HEK293 (cell line): ENCODE data around the gene S100A11.

Experiments
- CTCF ChIA-PET: fragments of 350-600 bp; formaldehyde crosslinking; extraction: SDS; loops from one replicate; lab custom pipeline; 2021; ENCODE audit warnings: antibody characterized with exemption; lab: Yijun Ruan, JAX
- POLR2A ChIA-PET: fragments of 300-600 bp; formaldehyde crosslinking; extraction: SDS; loops from one replicate; lab custom pipeline; 2020; ENCODE audit warnings: antibody characterized with exemption, inconsistent platforms; lab: Yijun Ruan, JAX
- H3K27ac ChIP-seq: fragments of 200-500 bp; sonication (Bioruptor generic); 2 replicates; pipeline ENCODE4 v1.5.1; 2014; ENCODE audit warnings: low read depth, low read length, control low read depth, inconsistent platforms; ENCODE audit errors: extremely low read depth
- H3K36me3 ChIP-seq, 2 experiments: fragments of 200-500 bp in 1 of 2; sonication (Bioruptor generic) in 1 of 2; 1 replicate in 1 of 2; 2 replicates in 1 of 2; pipeline ENCODE4 v1.5.1; 2014 to 2017; ENCODE audit warnings: inconsistent platforms in 2 of 2, low read length in 2 of 2; ENCODE audit not compliant: control insufficient read depth in 2 of 2, insufficient read depth in 1 of 2
- H3K4me1 ChIP-seq: fragments of 200-500 bp; sonication (Bioruptor generic); 2 replicates; pipeline ENCODE4 v1.5.1; 2014; ENCODE audit warnings: mild to moderate bottlenecking, low read length, inconsistent platforms; ENCODE audit not compliant: control insufficient read depth, insufficient read depth
- H3K4me3 ChIP-seq: 2 replicates; pipeline ENCODE4 v1.5.1; 2011; ENCODE audit warnings: low read depth, mild to moderate bottlenecking, control low read depth, low read length, moderate library complexity
- H3K9me3 ChIP-seq: fragments of 200-500 bp; sonication (Bioruptor generic); 2 replicates; pipeline ENCODE4 v1.5.1; 2014; ENCODE audit warnings: low read depth, low read length, inconsistent platforms; ENCODE audit not compliant: control insufficient read depth, insufficient read depth
- MEIS1 ChIP-seq: sonication (generic); formaldehyde crosslinking; IDR thresholded peaks from 2 replicates; pipeline ENCODE4 v1.8.1; 2022; ENCODE audit warnings: missing genetic modification reagents, mild to moderate bottlenecking, borderline replicate concordance
- OSR2 ChIP-seq: fragments of 450-650 bp; formaldehyde crosslinking; IDR thresholded peaks from 2 replicates; pipeline ENCODE4 v1.5.1; 2016; ENCODE audit warnings: missing biosample characterization, missing genetic modification characterization
- PRDM2 ChIP-seq: fragments of 450-650 bp; formaldehyde crosslinking; IDR thresholded peaks from 2 replicates; pipeline ENCODE4 v1.5.1; 2016; ENCODE audit warnings: missing biosample characterization, missing genetic modification characterization, borderline replicate concordance
- TCF7L2 ChIP-seq: IDR thresholded peaks from 2 replicates; pipeline ENCODE4 v1.6.1; 2011; ENCODE audit warnings: low read depth, mild to moderate bottlenecking, inconsistent platforms, low read length, moderate library complexity, borderline replicate concordance
- ZBTB26 ChIP-seq: fragments of 450-650 bp; formaldehyde crosslinking; optimal IDR thresholded peaks from 2 replicates; pipeline ENCODE3; 2016; ENCODE audit warnings: missing biosample characterization, mild to moderate bottlenecking, missing genetic modification characterization
- ZNF132 ChIP-seq: fragments of 450-650 bp; formaldehyde crosslinking; IDR thresholded peaks from 2 replicates; pipeline ENCODE4 v1.5.1; 2017; ENCODE audit warnings: missing biosample characterization, missing genetic modification characterization, borderline replicate concordance
- ZNF133 ChIP-seq: fragments of 450-650 bp; formaldehyde crosslinking; IDR thresholded peaks from 2 replicates; pipeline ENCODE4 v1.5.1; 2016; ENCODE audit warnings: missing biosample characterization, missing genetic modification characterization
- ZNF138 ChIP-seq: fragments of 450-650 bp; formaldehyde crosslinking; IDR thresholded peaks from 2 replicates; pipeline ENCODE4 v1.5.1; 2016; ENCODE audit warnings: missing biosample characterization, missing genetic modification characterization, borderline replicate concordance
- ZNF148 ChIP-seq: fragments of 450-650 bp; formaldehyde crosslinking; IDR thresholded peaks from 2 replicates; pipeline ENCODE4 v1.5.0; 2017; ENCODE audit warnings: missing biosample characterization, missing genetic modification characterization, borderline replicate concordance
- ZNF174 ChIP-seq: fragments of 450-650 bp; formaldehyde crosslinking; IDR thresholded peaks from 2 replicates; pipeline ENCODE4 v1.5.0; 2017; ENCODE audit warnings: missing biosample characterization, mild to moderate bottlenecking, missing genetic modification characterization
- ZNF266 ChIP-seq: fragments of 450-650 bp; formaldehyde crosslinking; IDR thresholded peaks from 2 replicates; pipeline ENCODE4 v1.5.1; 2016; ENCODE audit warnings: missing biosample characterization, missing genetic modification characterization, low read depth
- ZNF292 ChIP-seq: fragments of 450-650 bp; formaldehyde crosslinking; IDR thresholded peaks from 2 replicates; pipeline ENCODE4 v1.5.1; 2016; ENCODE audit warnings: low read depth, missing biosample characterization, missing genetic modification characterization, borderline replicate concordance
- ZNF362 ChIP-seq: fragments of 450-650 bp; formaldehyde crosslinking; IDR thresholded peaks from 2 replicates; pipeline ENCODE4 v1.5.1; 2016; ENCODE audit warnings: missing biosample characterization, missing genetic modification characterization
- ZNF423 ChIP-seq: fragments of 450-650 bp; formaldehyde crosslinking; IDR thresholded peaks from 2 replicates; pipeline ENCODE4 v1.5.1; 2016; ENCODE audit warnings: missing biosample characterization, missing genetic modification characterization
- ZNF580 ChIP-seq: fragments of 450-650 bp; formaldehyde crosslinking; IDR thresholded peaks from 2 replicates; pipeline ENCODE4 v1.5.1; 2016; ENCODE audit warnings: missing biosample characterization, missing genetic modification characterization
- ZNF600 ChIP-seq: fragments of 450-650 bp; formaldehyde crosslinking; IDR thresholded peaks from 2 replicates; pipeline ENCODE4 v1.5.1; 2016; ENCODE audit warnings: missing biosample characterization, missing genetic modification characterization
- ZNF704 ChIP-seq: fragments of 450-650 bp; formaldehyde crosslinking; IDR thresholded peaks from 2 replicates; pipeline ENCODE4 v1.5.1; 2016; ENCODE audit warnings: missing biosample characterization, missing genetic modification characterization
- ZNF747 ChIP-seq: fragments of 450-650 bp; formaldehyde crosslinking; IDR thresholded peaks from 2 replicates; pipeline ENCODE4 v1.5.1; 2016; ENCODE audit warnings: missing biosample characterization, missing genetic modification characterization
- ZNF777 ChIP-seq: fragments of 450-650 bp; formaldehyde crosslinking; IDR thresholded peaks from 2 replicates; pipeline ENCODE4 v1.5.1; 2017; ENCODE audit warnings: missing biosample characterization, missing genetic modification characterization, borderline replicate concordance
- ZNF843 ChIP-seq: fragments of 450-650 bp; formaldehyde crosslinking; IDR thresholded peaks from 2 replicates; pipeline ENCODE4 v1.5.1; 2016; ENCODE audit warnings: missing biosample characterization, missing genetic modification characterization

S100A11 gene

GRCh38 chr1:152072311-152072710, 35.5 kb upstream of the S100A11 start:
- POLR2A ChIA-PET: no interaction called here
- CTCF ChIA-PET: interaction anchor here (0.9 kb wide), 1 partner anchor 115 kb away, joined by 3 read pairs; no protein-coding TSS in a partner anchor

GRCh38 chr1:152071123-152071522, 34.3 kb upstream of the S100A11 start:
- ChIA-PET CTCF (interaction anchor here (1.2 to 3.2 kb wide), 2 partner anchors 18 to 387 kb away, joined by 4 to 10 read pairs; no protein-coding TSS in a partner anchor), POLR2A (no interaction called here)
- no peaks in the 10 kb centered on the region for H3K9me3 ChIP-seq
- TF ChIP-seq ZNF362 (tag by site-specific recombination) (no peak), ZNF148 (tag by site-specific recombination) (no peak), ZNF843 (no peak), ZNF777 (tag by site-specific recombination) (no peak), ZNF174 (tag by site-specific recombination) (no peak), ZNF423 (tag by site-specific recombination) (no peak), TCF7L2 (no peak), ZNF292 (tag by site-specific recombination) (no peak), ZNF132 (tag by site-specific recombination) (no peak), PRDM2 (tag by site-specific recombination) (no peak), ZNF600 (no peak)

More at GRCh38 chr1:152072311-152072710, 35.5 kb upstream of the S100A11 start:
- Histone ChIP-seq H3K4me1 (no peaks in the 10 kb centered on the region), H3K4me3 (no peak overlapping the region), H3K36me3 (no peaks in the 10 kb centered on the region), H3K9me3 (no peaks in the 10 kb centered on the region), H3K27ac (no peak overlapping the region)
- TF ChIP-seq MEIS1 (no peak), ZNF704 (tag by site-specific recombination) (no peak), ZNF133 (no peak), ZNF747 (tag by site-specific recombination) (no peak), ZNF580 (tag by site-specific recombination) (no peak), ZBTB26 (no peak), ZNF266 (no peak), ZNF138 (tag by site-specific recombination) (no peak), OSR2 (tag by site-specific recombination) (no peak)
- TF ChIP-seq, all 188 proteins: peak for 0

More at GRCh38 chr1:152071123-152071522, 34.3 kb upstream of the S100A11 start:
- no peaks in the 10 kb centered on the region for H3K36me3 ChIP-seq
- H3K4me1 ChIP-seq: no peaks in the 10 kb centered on the region
- no peak overlapping the region for H3K27ac ChIP-seq
- H3K4me3 ChIP-seq: no peak overlapping the region
